Gastroesophageal sphincter (tissue), 4 donors: ENCODE data around the gene PTAFR. TPM values are rescaled to one million over a fixed set of nuclear protein-coding genes. Genes with fewer than 3 reads are reported as not detected.

Source experiments
- ATAC-seq: fragments of 150-250 bp; one replicate; pipeline ENCODE4 v1.9.1; 2016; ENCODE audit warnings: mild to moderate bottlenecking, moderate library complexity
- H3K27ac ChIP-seq, 4 donors: fragments of 200-600 bp; sonication (generic) in 3 of 4; 1 replicate in 3 of 4; 2 replicates in 1 of 4; pipeline ENCODE4 v1.5.1; 2016 to 2019
- H3K27me3 ChIP-seq: fragments of 200-600 bp; sonication (generic); one replicate; pipeline ENCODE4 v1.5.1; 2019
- H3K36me3 ChIP-seq, 2 donors: fragments of 200-600 bp; sonication (generic); one replicate each; pipeline ENCODE4 v1.5.1; 2019; ENCODE audit warnings: control low read depth in 1 of 2
- H3K4me1 ChIP-seq, 3 donors: fragments of 200-600 bp; sonication (generic); 1 replicate in 2 of 3; 2 replicates in 1 of 3; pipeline ENCODE4 v1.5.1; 2016 to 2019; ENCODE audit warnings: control low read depth in 2 of 3
- H3K4me3 ChIP-seq, 2 donors: fragments of 200-600 bp; sonication (generic); one replicate each; pipeline ENCODE4 v1.5.1; 2019; ENCODE audit warnings: mild to moderate bottlenecking in 1 of 2, moderate library complexity in 1 of 2
- H3K9me3 ChIP-seq, 3 donors: fragments of 200-600 bp; sonication (generic); one replicate each; pipeline ENCODE4 v1.5.1; 2017 to 2019; ENCODE audit warnings: control low read depth in 2 of 3
- EP300 ChIP-seq: sonication (generic); formaldehyde crosslinking; IDR thresholded peaks from one replicate; pipeline ENCODE4 v1.6.1; 2017; ENCODE audit warnings: antibody characterized with exemption, mild to moderate bottlenecking
- POLR2A ChIP-seq, 2 donors: fragments of 450-650 bp; IDR thresholded peaks; one replicate each; pipeline ENCODE4 v1.6.1; 2017; ENCODE audit warnings: antibody characterized with exemption in 2 of 2, mild to moderate bottlenecking in 2 of 2, moderate library complexity in 1 of 2
- POLR2AphosphoS5 ChIP-seq: sonication (generic); formaldehyde crosslinking; IDR thresholded peaks from one replicate; pipeline ENCODE4 v1.6.1; 2017; ENCODE audit warnings: antibody characterized with exemption
- WGBS, 2 donors: methylation state at CpG; one replicate each; pipeline ENCODE4 v1.1.5; 2018; ENCODE audit warnings: low coverage in 1 of 2; 5-methylcytosine and 5-hydroxymethylcytosine counted together
- total RNA-seq, 4 donors: library from RNA; depleted of rRNA; stranded (reverse); fragments of >200 nt; gene quantifications; one replicate each; pipeline ENCODE4 v1.1.0, GENCODE V29; 2016
- TF ChIP-seq, protein P1 (sequence below), 4 experiments: fragments of 200-600 bp in 2 of 4; fragments of 450-650 bp in 2 of 4; sonication (generic) in 1 of 4; IDR thresholded peaks; one replicate each; pipeline ENCODE4 v1.5.1; 2017 to 2019; ENCODE audit warnings: antibody characterized with exemption in 4 of 4, mild to moderate bottlenecking in 2 of 4, moderate library complexity in 2 of 4

The PTAFR gene
- total RNA-seq, 4 donors from 2014 or later, result 3.3 to 8.8 (median 4.9) TPM

DNA sequence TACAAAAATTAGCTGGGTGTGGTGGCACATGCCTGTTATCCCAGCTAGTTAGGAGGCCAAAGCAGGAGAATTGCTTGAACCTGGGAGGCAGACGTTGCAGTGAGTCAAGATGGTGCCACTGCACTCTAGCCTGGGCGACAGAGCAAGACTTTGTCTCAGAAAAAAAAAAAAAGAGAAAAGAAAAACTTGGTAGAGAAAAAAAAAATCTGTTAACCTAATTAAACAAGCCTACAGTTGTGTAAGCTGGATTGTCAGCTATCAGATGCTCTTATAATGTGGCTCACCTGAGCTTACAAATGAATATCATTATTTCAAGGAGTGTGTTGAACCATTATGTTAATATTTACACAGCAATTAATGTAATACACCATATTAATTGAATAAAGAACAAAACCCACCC, 61.6 kb downstream of the PTAFR start:
- Histone ChIP-seq H3K36me3 (no peaks in the 10 kb centered on the region), H3K27me3 (no peaks in the 10 kb centered on the region), H3K9me3 (no peaks in the 10 kb centered on the region), H3K27ac (no peak overlapping the region), H3K4me1 (no peaks in the 10 kb centered on the region), H3K4me3 (no peak overlapping the region)
- no peak for TF ChIP-seq EP300
- TF ChIP-seq POLR2A (IDR thresholded peaks at IDR 0.05), result no peak
- TF ChIP-seq, protein P1, sequence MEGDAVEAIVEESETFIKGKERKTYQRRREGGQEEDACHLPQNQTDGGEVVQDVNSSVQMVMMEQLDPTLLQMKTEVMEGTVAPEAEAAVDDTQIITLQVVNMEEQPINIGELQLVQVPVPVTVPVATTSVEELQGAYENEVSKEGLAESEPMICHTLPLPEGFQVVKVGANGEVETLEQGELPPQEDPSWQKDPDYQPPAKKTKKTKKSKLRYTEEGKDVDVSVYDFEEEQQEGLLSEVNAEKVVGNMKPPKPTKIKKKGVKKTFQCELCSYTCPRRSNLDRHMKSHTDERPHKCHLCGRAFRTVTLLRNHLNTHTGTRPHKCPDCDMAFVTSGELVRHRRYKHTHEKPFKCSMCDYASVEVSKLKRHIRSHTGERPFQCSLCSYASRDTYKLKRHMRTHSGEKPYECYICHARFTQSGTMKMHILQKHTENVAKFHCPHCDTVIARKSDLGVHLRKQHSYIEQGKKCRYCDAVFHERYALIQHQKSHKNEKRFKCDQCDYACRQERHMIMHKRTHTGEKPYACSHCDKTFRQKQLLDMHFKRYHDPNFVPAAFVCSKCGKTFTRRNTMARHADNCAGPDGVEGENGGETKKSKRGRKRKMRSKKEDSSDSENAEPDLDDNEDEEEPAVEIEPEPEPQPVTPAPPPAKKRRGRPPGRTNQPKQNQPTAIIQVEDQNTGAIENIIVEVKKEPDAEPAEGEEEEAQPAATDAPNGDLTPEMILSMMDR (IDR thresholded peaks at IDR 0.05), result no peak
- TF ChIP-seq POLR2AphosphoS5, result no peak
- ATAC-seq, result no peak
- WGBS, 2 donors, result 67 to 80% methylated on average over 1 to 2 of the region's 2 CpGs

GRCh38 chr1:28113242-28113572, 63.3 kb downstream of the PTAFR start:
- Histone ChIP-seq H3K4me1 (no peaks in the 10 kb centered on the region), H3K27ac (no peak overlapping the region), H3K9me3 (no peaks in the 10 kb centered on the region), H3K27me3 (no peaks in the 10 kb centered on the region), H3K4me3 (no peak overlapping the region), H3K36me3 (no peaks in the 10 kb centered on the region)
- no peak for ATAC-seq
- TF ChIP-seq POLR2AphosphoS5 (no peak), POLR2A (IDR thresholded peaks at IDR 0.05) (no peak)
- TF ChIP-seq, protein P1 (IDR thresholded peaks at IDR 0.05), result no peak
- 83 to 100% methylated on average over 1 to 3 of the region's 3 CpGs for WGBS, 2 donors

GRCh38 chr1:28112388-28113241, 63.9 kb downstream of the PTAFR start:
- WGBS, 2 donors, result 56 to 73% methylated on average over 2 to 5 of the region's 5 CpGs
- no peaks in the 10 kb centered on the region for H3K27me3 ChIP-seq
- no peak for TF ChIP-seq POLR2AphosphoS5
- TF ChIP-seq, protein P1 (IDR thresholded peaks at IDR 0.05), result no peak
- TF ChIP-seq EP300, result no peak
- no peak for TF ChIP-seq POLR2A (IDR thresholded peaks at IDR 0.05)
- no peak overlapping the region for H3K4me3 ChIP-seq
- no peaks in the 10 kb centered on the region for H3K36me3 ChIP-seq
- no peak overlapping the region for H3K27ac ChIP-seq
- H3K4me1 ChIP-seq, result no peaks in the 10 kb centered on the region
- no peaks in the 10 kb centered on the region for H3K9me3 ChIP-seq
- peak; percentile 50 for ATAC-seq

- H3K36me3 ChIP-seq, result no peaks in the 10 kb centered on the region
- no peaks in the 10 kb centered on the region for H3K27me3 ChIP-seq
- no peak overlapping the region for H3K27ac ChIP-seq
- no peak for ATAC-seq
- no peak for TF ChIP-seq POLR2AphosphoS5
- TF ChIP-seq, protein P1 (IDR thresholded peaks at IDR 0.05), result no peak
- TF ChIP-seq EP300, result no peak
- no peak for TF ChIP-seq POLR2A (IDR thresholded peaks at IDR 0.05)
- no peaks in the 10 kb centered on the region for H3K9me3 ChIP-seq
- H3K4me3 ChIP-seq, result no peak overlapping the region
- H3K4me1 ChIP-seq, result no peaks in the 10 kb centered on the region
- 93 to 100% methylated on average over 2 of the region's 2 CpGs for WGBS, 2 donors
These were observed 65.3 kb downstream of the PTAFR start for GRCh38 chr1:28111157-28111556.

DNA sequence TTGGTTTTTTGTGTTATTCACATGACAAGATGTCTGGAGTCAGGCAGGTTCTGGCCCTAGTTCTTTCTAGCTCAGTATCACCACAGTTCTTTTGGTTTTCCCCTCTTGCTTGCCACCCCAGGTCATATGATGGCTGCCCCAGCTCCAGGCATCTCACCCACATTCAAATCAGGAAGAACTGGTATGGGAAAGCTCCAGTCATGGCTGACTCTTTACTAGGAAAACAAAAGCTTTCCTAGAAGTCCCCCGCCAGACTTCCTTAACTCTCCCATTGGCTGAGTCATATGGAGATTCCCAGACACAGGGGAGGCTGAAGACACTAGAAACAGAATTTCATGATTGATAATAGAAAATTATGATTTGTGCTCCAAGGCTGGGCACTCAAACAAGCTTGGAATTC, 65.9 kb downstream of the PTAFR start:
- WGBS, 2 donors, result 40% methylated on average over 1 of the region's 1 CpG; no CpG with 5 or more reads in 1 of the 2 donors
- Histone ChIP-seq H3K36me3 (no peaks in the 10 kb centered on the region), H3K27me3 (no peaks in the 10 kb centered on the region), H3K4me3 (no peak overlapping the region), H3K9me3 (no peaks in the 10 kb centered on the region), H3K27ac (no peak overlapping the region), H3K4me1 (no peaks in the 10 kb centered on the region)
- TF ChIP-seq POLR2A (IDR thresholded peaks at IDR 0.05), result no peak
- TF ChIP-seq, protein P1 (IDR thresholded peaks at IDR 0.05), result no peak
- no peak for TF ChIP-seq POLR2AphosphoS5
- no peak for TF ChIP-seq EP300
- ATAC-seq, result no peak
